Panc1 (cell line): ENCODE measurements around the gene TPRG1L. TPM values are rescaled to one million over a fixed set of nuclear protein-coding genes. Genes with fewer than 3 reads are reported as not detected.

ENCODE experiments used
- ATAC-seq: fragments of 200-7000 bp; cut with Tn5 transposase; 2 replicates; pipeline ENCODE4 v1.9.1; 2020; ENCODE audit warnings: mild to moderate bottlenecking, moderate library complexity
- BruUV-seq: library from RNA; stranded (reverse); fragments of 400-500 nt; replicated peaks from 2 replicates; lab custom pipeline; 2021; lab: Mats Ljungman, UMichigan
- CTCF ChIA-PET: fragments of 300-600 bp; sonication (Branson Sonifier 250); formaldehyde crosslinking; loops from one replicate; lab custom pipeline; 2022; ENCODE audit warnings: antibody characterized with exemption; lab: Charles Lee
- POLR2A ChIA-PET: fragments of 300-600 bp; sonication (Branson Sonifier 250); formaldehyde crosslinking; loops from one replicate; lab custom pipeline; 2022; ENCODE audit warnings: antibody characterized with exemption; lab: Charles Lee
- DNase-seq: peaks from one replicate; pipeline ENCODE4 v3.0.0-alpha.2; 2010; ENCODE audit warnings: low read depth, low spot score
- H3K27ac ChIP-seq: 2 replicates; pipeline ENCODE4 v1.5.1; 2011; ENCODE audit warnings: mild to moderate bottlenecking, low read length, inconsistent platforms
- H3K27me3 ChIP-seq: fragments of 200-500 bp; sonication (Bioruptor generic); 2 replicates; pipeline ENCODE4 v1.6.0; 2014; ENCODE audit warnings: low read length, inconsistent platforms; ENCODE audit not compliant: control insufficient read depth, insufficient read depth
- H3K36me3 ChIP-seq: fragments of 200-500 bp; sonication (Bioruptor generic); 2 replicates; pipeline ENCODE4 v1.5.1; 2014; ENCODE audit warnings: inconsistent platforms, mild to moderate bottlenecking, low read length, moderate library complexity; ENCODE audit not compliant: control insufficient read depth, insufficient read depth
- H3K4me1 ChIP-seq: 2 replicates; pipeline ENCODE4 v1.5.1; 2011; ENCODE audit warnings: inconsistent platforms, mild to moderate bottlenecking, low read length, moderate library complexity; ENCODE audit not compliant: control insufficient read depth, insufficient read depth
- H3K4me3 ChIP-seq, 2 experiments: 2 replicates each; pipeline ENCODE4 v1.5.1; 2011 to 2012; ENCODE audit warnings: low read depth in 2 of 2, low read length in 2 of 2, mild to moderate bottlenecking in 2 of 2, inconsistent platforms in 1 of 2, moderate library complexity in 1 of 2
- H3K9me3 ChIP-seq: fragments of 200-500 bp; sonication (Bioruptor generic); 2 replicates; pipeline ENCODE4 v1.5.1; 2014; ENCODE audit warnings: low read depth, mild to moderate bottlenecking, inconsistent platforms, low read length, moderate library complexity; ENCODE audit not compliant: control insufficient read depth, insufficient read depth
- CTCF ChIP-seq: fragments of 450-650 bp; IDR thresholded peaks from 2 replicates; pipeline ENCODE4 v1.5.1; 2017; ENCODE audit warnings: mild to moderate bottlenecking
- POLR2AphosphoS5 ChIP-seq: IDR thresholded peaks from 2 replicates; pipeline ENCODE4 v1.6.1; 2012; ENCODE audit warnings: mild to moderate bottlenecking, low read depth, low read length, moderate library complexity
- REST ChIP-seq, 2 experiments: IDR thresholded peaks; 2 replicates each; pipeline ENCODE4 v1.6.1; 2011 to 2012; ENCODE audit warnings: low read depth in 2 of 2, control low read depth in 1 of 2, low read length in 1 of 2, mild to moderate bottlenecking in 1 of 2, moderate library complexity in 1 of 2; ENCODE audit not compliant: insufficient read depth in 1 of 2
- SIN3A ChIP-seq: IDR thresholded peaks from 2 replicates; pipeline ENCODE4 v1.6.1; 2012; ENCODE audit warnings: low read depth, mild to moderate bottlenecking, low read length, moderate library complexity, borderline replicate concordance; ENCODE audit not compliant: insufficient read depth
- TCF7L2 ChIP-seq: IDR thresholded peaks from 2 replicates; pipeline ENCODE4 v1.6.1; 2011; ENCODE audit warnings: mild to moderate bottlenecking, low read depth, low read length, inconsistent platforms
- in situ Hi-C: cut with HindIII; loops from 2 replicates; pipeline ENCODE4 v1.10.0; 2016; ENCODE audit warnings: low sequenced_read_pairs, low pct_unique_long_range_greater_than_20kb
- intact Hi-C: fragments of 100-400 bp; cut with micrococcal nuclease; formaldehyde crosslinking; loops from one replicate; pipeline ENCODE4 v1.10.0; 2022; ENCODE audit not compliant: unreplicated experiment
- total RNA-seq: library from RNA; stranded (reverse); gene quantifications from one replicate; pipeline ENCODE4 v1.2.1, GENCODE V29; 2021; ENCODE audit not compliant: unreplicated experiment

The TPRG1L gene
- total RNA-seq, 1 experiment from 2014 or later, result 57.5 TPM

GRCh38 chr1:3575993-3576392, 48.8 kb upstream of the TPRG1L start:
- BruUV-seq, result no TSS peak
- ChIA-PET CTCF (no interaction called here), POLR2A (no interaction called here)
- H3K4me3 ChIP-seq, result no peak overlapping the region
- no peak for TF ChIP-seq SIN3A
- TF ChIP-seq TCF7L2, result no peak
- no peak for DNase-seq
- no peaks in the 10 kb centered on the region for H3K9me3 ChIP-seq
- ATAC-seq, result no peak
- in situ Hi-C loops (no loop called here), intact Hi-C loops (no loop called here)
- peaks cover 9% of the 10 kb centered on the region for H3K4me1 ChIP-seq
- H3K27me3 ChIP-seq, result no peaks in the 10 kb centered on the region
- no peak overlapping the region for H3K27ac ChIP-seq
- no peaks in the 10 kb centered on the region for H3K36me3 ChIP-seq

GRCh38 chr1:3577300-3577699, 47.5 kb upstream of the TPRG1L start:
- no peaks in the 10 kb centered on the region for H3K9me3 ChIP-seq
- in situ Hi-C loops, result no loop called here
- CTCF ChIA-PET, result no interaction called here
- ATAC-seq (0 out of 2 replicates have a peak, but pooled peaks have one; percentile 23), DNase-seq (no peak)
- H3K27ac ChIP-seq, result no peak overlapping the region
- BruUV-seq, result no TSS peak
- TF ChIP-seq TCF7L2, result no peak
- no peak for TF ChIP-seq POLR2AphosphoS5
- no peak for TF ChIP-seq CTCF
- TF ChIP-seq SIN3A, result no peak
- no peak for TF ChIP-seq REST (IDR thresholded peaks at IDR 0.05; ENCODE audit: insufficient read depth in 1 of 2, low read depth in 2 of 2, low read length in 1 of 2)
- H3K4me1 ChIP-seq, result peaks cover 9% of the 10 kb centered on the region
- no peak overlapping the region for H3K4me3 ChIP-seq
- no peaks in the 10 kb centered on the region for H3K36me3 ChIP-seq
- H3K27me3 ChIP-seq, result no peaks in the 10 kb centered on the region
- POLR2A ChIA-PET, result no interaction called here
- intact Hi-C loops, result no loop called here

- Histone ChIP-seq H3K36me3 (no peaks in the 10 kb centered on the region), H3K4me3 (no peak overlapping the region), H3K9me3 (no peaks in the 10 kb centered on the region), H3K27ac (no peak overlapping the region), H3K4me1 (peaks cover 9% of the 10 kb centered on the region), H3K27me3 (no peaks in the 10 kb centered on the region)
- TF ChIP-seq TCF7L2, result no peak
- no peak for TF ChIP-seq REST (IDR thresholded peaks at IDR 0.05; ENCODE audit: insufficient read depth in 1 of 2, low read depth in 2 of 2, low read length in 1 of 2)
- no peak for TF ChIP-seq POLR2AphosphoS5
- TF ChIP-seq CTCF, result no peak
- TF ChIP-seq SIN3A, result no peak
- 0 out of 2 replicates have a peak, but pooled peaks have one; percentile 32 for ATAC-seq
- DNase-seq, result no peak
- ChIA-PET CTCF (interaction anchor here (0.7 kb wide), 1 partner anchor 659 kb away, joined by 11 read pairs; no protein-coding TSS in a partner anchor), POLR2A (no interaction called here)
- BruUV-seq, result no TSS peak
- intact Hi-C loops (no loop called here), in situ Hi-C loops (no loop called here)
Measured at GRCh38 chr1:3577711-3578432, 46.9 kb upstream of the TPRG1L start.
